Measurements from ENCODE around the gene UST.

The UST gene, protein sequence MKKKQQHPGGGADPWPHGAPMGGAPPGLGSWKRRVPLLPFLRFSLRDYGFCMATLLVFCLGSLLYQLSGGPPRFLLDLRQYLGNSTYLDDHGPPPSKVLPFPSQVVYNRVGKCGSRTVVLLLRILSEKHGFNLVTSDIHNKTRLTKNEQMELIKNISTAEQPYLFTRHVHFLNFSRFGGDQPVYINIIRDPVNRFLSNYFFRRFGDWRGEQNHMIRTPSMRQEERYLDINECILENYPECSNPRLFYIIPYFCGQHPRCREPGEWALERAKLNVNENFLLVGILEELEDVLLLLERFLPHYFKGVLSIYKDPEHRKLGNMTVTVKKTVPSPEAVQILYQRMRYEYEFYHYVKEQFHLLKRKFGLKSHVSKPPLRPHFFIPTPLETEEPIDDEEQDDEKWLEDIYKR

DNA sequence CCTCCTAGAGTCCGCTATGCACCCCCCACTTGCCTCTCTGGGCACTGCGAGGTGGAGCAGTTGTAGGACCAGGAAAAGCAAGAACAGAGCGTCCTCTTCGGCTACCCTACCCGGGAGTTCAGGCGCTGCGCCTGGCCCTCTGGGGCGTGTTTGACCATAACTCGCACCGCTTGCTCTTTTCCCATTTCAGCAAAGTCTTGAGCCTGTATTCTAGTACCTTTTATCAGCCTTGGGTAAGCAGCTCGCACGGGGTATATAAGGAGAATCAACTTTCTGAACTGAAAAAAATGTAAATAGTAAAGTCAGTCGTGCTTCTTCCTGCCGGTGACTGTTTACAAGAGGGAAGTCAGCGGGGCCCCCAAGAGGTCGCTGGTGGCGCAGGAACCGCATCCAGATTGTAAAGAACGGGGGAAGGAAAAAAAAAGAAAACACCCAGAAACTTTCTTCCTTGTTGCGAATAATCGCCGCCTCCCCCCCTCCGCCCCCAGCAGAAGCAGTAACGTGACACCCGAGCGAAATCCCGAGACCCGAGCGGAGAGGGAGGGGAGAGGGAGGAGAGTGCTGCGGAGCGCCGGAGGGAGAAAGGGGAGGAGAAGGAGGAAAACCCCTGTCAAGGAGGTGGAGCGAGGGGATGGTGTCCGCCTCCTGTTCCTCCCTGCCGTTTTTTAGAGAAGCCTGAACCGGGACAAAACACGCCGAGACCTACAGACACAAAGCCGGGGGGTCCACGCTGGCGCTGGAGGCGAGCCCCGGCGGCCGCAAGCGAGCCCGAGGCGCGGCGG lies at the start of gene UST:
Gene UST, plus strand, starts transcription at position 668 of the 782 bp plus-strand sequence. CDS start 401 bp downstream, outside the sequence.
- peak; percentile 56 for DNase-seq

DNA sequence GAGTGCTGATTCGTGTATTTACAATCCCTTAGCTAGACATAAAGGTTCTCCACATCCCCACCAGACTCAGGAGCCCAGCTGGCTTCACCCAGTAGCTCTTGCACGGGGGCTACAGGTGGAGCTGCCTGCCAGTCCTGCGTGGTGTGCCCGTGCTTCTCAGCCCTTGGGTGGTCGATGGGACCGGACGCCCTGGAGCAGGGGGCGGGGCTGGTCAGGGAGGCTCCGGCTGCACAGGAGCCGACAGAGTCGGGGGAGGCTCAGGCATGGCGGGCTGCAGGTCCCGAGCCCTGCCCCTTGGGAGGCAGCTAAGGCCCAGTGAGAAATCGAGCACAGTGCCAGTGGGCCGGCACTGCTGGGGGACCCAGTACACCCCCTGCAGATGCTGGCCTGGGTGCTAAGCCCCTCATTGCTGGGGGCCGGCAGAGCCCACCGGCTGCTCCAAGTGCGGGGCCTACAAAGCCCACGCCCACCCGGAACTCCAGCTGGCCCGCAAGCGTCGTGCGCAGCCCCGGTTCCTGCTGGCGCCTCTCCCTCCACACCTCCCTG lies 48.9 kb upstream of the UST start:
- DNase-seq, result no peak

DNA sequence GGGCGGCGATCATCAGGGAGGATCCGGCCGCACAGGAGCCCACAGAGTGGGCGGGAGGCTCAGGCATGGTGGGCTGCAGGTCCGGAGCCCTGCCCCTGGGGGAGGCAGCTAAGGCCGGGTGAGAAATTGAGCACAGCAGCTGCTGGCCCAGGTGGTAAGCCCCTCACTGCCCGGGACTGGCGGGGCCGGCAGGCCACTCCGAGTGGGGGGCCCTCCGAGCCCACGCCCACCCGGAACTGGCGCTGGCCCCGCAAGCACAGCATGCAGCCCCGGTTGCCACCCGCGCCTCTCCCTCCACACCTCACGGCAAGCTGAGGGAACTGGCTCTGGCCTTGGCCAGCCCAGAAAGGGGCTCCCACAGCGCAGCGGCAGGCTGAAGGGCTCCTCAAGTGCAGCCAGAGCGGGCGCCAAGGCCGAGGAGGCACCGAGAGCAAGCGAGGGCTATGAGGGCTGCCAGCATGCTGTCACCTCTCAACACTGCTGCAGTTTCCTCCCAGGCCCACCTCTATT lies 48.1 kb upstream of the UST start:
- no peak for DNase-seq

GRCh38 chr6:148700047-148700715 lies 46.6 kb upstream of the UST start:
- DNase-seq, result no peak

DNA sequence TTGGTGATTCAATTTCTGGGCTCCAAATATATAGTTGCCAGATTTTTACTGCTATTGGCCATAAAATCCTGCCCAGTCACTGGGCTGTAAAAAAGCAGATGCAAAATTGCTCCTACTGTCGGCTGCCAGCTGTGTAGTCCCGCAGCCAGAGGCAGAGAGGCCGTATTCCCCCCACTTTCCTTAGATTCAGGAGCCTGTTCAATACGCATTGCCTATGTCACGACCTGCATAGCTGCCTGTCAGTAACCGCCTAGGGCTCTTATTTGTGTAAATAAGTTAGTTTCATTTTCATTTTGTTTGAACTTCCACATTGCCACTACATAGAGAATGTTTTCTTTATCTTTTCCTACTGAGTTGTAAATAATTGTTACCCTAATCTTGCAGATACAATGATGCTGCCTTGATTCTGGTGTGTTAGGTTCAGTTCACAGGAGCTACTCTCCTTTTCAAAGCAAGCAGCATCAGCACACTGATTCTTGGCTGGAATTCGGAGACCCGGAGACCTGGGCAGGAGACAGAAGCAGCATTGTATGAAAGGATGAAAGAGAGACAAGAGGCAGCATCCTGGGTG lies 46.0 kb upstream of the UST start:
- DNase-seq, result no peak

DNA sequence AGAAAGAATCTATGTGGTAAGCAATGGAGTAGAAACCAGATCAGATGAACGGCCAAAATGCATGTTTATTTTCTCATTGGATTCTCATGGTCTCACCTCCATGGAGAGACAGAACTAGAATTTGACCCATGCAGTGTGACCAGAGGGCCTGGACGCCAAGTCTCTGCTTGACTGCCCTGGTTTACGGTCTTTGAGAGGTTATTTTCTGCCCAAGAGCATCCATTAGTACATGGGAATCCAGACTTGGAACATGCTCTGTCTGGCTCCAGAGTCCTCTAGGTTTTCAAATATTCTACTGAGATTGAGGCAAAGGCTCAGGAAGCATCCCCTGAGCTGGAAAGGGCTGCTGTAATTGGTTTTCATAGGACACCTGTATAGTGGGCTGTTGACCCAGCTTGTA lies 45.5 kb upstream of the UST start:
- no peak for DNase-seq

GRCh38 chr6:148703900-148704299 lies 42.9 kb upstream of the UST start:
- no peak for DNase-seq

GRCh38 chr6:148704400-148705246 lies 42.2 kb upstream of the UST start:
- DNase-seq, result no peak

GRCh38 chr6:148708707-148709106 lies 38.1 kb upstream of the UST start:
- no peak for DNase-seq

DNA sequence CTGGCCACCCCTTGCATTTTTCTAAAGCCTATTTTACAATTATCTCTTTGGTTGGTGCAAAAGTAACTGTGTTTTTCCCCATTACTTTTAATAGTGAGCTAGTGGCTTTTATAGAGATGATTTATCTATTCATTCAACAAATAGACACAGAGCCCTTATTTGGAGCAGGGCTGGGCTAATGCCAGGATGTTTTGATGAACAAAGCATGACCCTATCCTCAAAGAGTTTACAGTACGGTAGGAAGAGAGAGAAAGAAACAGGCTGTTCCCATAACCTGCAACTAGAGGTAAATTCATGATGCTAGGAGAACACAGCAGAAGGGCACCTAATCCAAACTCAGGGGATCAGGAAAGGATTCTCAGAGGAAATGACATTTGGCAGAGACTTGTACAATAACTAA lies 37.3 kb upstream of the UST start:
- no peak for DNase-seq

- no peak for DNase-seq
These were observed 34.8 kb upstream of the UST start for GRCh38 chr6:148711833-148712654.

GRCh38 chr6:148713033-148713738 lies 33.6 kb upstream of the UST start:
- no peak for DNase-seq

- no peak for DNase-seq
These were observed 32.9 kb upstream of the UST start for GRCh38 chr6:148713921-148714320.

DNA sequence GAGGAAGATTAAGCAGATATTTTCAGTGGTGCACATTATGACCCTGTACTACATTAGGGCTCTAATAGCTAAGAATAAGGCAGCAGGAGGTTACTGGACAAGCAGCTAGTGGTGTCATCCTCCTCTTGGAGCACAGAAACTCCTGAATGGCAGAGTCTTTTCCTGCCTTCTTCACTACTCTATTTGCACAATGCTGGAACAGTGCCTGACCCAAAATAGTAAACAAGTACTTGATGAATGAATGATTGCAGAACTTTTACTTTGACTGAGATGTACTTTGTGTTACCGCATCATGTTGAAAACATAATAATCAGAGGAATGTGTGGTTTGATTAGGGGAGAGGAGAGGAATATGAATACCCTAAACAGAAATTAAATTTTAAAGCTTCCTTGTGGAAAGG lies 30.0 kb upstream of the UST start:
- DNase-seq, result no peak

- no peak for DNase-seq
These were observed 26.4 kb upstream of the UST start for GRCh38 chr6:148720406-148720805.

DNA sequence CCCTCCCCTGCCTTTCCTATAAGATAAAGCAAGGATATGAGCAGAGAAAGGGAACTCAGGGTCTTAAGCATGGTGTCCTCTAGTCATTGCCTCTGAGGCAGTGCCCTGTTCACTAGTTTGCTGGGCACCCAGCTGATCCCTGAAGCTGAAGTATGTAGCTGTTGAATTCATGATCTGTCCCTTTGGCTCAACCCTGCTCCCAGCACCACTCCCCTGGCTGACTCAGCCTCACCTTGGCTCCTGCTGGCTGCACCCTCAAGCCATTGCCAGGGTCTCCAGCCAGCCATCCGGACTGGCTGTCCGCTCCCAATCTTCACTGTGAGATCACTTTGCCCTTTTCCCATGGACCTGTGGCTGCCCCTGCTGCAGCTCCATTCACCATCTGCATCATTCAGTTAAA lies 25.9 kb upstream of the UST start:
- no peak for DNase-seq

DNA sequence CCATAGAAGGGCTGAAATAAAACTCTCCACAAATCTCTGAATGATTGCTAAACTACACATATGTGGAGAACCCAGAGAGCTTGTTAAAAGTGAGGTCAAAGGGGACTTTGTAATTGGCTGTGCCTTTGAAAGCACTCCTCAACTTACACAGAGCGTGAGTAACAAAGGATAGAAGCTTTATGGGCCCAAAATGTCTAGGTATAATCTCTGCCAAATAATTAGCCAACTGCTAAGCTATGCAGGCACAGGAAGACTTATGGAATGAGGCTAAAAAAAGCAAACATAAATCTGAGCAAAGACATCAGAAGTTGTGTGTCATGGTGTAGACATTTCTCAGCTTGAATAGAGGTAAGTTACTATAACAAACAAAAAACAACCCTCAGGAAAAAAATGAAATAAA lies 23.3 kb upstream of the UST start:
- no peak for DNase-seq

GRCh38 chr6:148724428-148724827 lies 22.4 kb upstream of the UST start:
- no peak for DNase-seq

- DNase-seq, result no peak
These were observed 19.7 kb upstream of the UST start for GRCh38 chr6:148727104-148727503.

DNA sequence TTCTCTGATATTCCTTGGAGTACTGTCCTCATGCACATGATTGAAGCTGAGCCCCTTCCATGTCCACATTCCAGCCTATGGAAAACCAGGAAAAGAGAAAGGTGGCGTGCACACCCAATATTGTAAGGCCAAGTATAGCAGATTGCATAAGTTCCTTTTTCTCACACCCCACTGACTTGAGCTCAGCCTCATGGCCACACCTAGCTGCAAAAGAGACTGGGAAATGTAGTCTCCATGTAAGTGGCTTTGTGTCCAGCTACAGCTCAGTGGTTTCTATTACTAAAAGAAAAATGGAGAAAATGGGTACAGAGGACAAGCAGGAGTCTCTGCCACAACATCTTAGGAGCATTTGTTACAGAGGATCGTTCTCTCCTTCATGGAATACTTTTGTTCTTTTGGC lies 10.8 kb upstream of the UST start:
- no peak for DNase-seq
